ENCODE data around the gene ADAMTS19. TPM values are rescaled to one million over a fixed set of nuclear protein-coding genes. Genes with fewer than 3 reads are reported as not detected.
"Not testable (repeated sequence)": the region's sequence is repeated elsewhere in the genome, so short reads cannot be mapped to it uniquely, and the experiment has no call there.

Gene ADAMTS19, protein sequence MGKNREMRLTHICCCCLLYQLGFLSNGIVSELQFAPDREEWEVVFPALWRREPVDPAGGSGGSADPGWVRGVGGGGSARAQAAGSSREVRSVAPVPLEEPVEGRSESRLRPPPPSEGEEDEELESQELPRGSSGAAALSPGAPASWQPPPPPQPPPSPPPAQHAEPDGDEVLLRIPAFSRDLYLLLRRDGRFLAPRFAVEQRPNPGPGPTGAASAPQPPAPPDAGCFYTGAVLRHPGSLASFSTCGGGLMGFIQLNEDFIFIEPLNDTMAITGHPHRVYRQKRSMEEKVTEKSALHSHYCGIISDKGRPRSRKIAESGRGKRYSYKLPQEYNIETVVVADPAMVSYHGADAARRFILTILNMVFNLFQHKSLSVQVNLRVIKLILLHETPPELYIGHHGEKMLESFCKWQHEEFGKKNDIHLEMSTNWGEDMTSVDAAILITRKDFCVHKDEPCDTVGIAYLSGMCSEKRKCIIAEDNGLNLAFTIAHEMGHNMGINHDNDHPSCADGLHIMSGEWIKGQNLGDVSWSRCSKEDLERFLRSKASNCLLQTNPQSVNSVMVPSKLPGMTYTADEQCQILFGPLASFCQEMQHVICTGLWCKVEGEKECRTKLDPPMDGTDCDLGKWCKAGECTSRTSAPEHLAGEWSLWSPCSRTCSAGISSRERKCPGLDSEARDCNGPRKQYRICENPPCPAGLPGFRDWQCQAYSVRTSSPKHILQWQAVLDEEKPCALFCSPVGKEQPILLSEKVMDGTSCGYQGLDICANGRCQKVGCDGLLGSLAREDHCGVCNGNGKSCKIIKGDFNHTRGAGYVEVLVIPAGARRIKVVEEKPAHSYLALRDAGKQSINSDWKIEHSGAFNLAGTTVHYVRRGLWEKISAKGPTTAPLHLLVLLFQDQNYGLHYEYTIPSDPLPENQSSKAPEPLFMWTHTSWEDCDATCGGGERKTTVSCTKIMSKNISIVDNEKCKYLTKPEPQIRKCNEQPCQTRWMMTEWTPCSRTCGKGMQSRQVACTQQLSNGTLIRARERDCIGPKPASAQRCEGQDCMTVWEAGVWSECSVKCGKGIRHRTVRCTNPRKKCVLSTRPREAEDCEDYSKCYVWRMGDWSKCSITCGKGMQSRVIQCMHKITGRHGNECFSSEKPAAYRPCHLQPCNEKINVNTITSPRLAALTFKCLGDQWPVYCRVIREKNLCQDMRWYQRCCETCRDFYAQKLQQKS
- total RNA-seq = not detected

DNA sequence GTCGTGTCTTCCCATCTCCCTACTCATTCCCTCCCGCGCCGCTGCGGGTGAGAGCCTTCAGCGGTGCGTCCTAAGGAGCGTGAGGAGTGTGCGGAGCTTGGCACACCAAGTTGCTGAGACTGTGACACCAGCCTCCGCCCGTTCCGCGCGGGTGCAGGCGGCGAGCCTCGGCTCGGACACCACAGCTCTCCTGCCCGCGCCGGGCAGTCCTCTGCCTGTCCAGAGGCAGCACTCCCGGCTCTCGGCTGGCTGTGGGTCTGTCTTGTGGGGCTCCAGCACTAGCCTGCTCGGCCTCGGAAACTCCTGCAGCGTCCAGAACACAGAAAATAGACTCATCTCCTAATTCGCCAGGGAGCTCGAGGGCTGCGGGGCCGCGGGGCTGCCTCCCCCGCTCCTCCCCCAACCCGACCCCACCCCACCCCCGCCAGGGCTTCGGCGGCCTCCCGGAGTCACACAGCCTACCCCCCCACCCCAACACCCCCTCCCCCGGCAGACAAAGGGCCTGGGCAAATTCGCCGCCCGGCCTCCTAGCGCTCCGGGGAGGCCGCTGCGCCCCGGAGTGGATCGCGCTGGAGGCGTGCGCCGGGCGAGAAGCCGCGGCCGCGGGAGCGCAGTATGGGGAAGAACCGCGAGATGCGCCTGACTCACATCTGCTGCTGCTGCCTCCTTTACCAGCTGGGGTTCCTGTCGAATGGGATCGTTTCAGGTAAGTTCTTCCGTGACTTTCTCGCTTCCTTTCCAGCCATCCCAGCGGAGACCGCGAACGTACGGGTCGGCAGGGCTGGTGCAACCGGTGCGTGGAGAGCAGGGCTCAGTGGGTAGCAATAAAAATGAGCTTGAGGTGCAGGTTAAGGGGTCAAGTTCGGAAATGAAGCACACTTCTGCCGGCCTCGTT lies at the start of gene ADAMTS19:
Gene ADAMTS19 (plus strand): TSS at position 522 of the 895 bp plus-strand sequence. CDS start 94 bp downstream, at position 616.
- Mint-ChIP-seq H3K27ac (no peak within 1 kb of the TSS), H3K4me3 (peak within 1 kb of the TSS; percentile 64), H3K36me3 (no peaks in the 10 kb centered on the region), H3K9me3 (no peaks in the 10 kb centered on the region), H3K4me1 (peaks cover 11% of the 10 kb centered on the region), H3K27me3 (peaks cover 40% of the 10 kb centered on the region)
- ATAC-seq (ENCODE audit: low read depth) = peak; percentile 51
- DNase-seq = peak; percentile 32
- POLR2A ChIA-PET = no interaction called here

DNA sequence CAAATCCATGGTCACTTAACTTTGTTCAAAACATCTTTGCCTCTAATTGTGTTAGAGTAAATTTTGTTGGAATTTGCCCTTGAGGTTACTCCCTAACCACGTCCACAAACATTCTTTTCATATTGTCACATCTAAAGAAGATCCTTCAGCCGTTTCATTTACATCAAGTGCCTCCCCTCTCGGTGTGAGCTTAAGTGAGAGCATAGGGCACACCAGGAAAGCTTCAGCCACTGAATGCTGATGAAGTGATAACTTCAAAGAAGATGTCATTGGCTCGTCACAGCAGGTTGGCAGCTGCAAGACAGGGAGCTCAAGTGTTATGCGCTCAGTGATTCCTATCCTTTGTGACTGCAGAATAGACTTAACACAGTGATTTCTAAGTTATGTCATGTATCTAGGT lies 49.6 kb upstream of the ADAMTS19 start:
- no peak overlapping the region for H3K27ac Mint-ChIP-seq
- no peaks in the 10 kb centered on the region for H3K9me3 Mint-ChIP-seq
- no peaks in the 10 kb centered on the region for H3K36me3 Mint-ChIP-seq
- DNase-seq (no peak), ATAC-seq (ENCODE audit: low read depth) (no peak)
- H3K27me3 Mint-ChIP-seq = no peaks in the 10 kb centered on the region
- no peaks in the 10 kb centered on the region for H3K4me1 Mint-ChIP-seq
- no peak overlapping the region for H3K4me3 Mint-ChIP-seq
- POLR2A ChIA-PET = no interaction called here

DNA sequence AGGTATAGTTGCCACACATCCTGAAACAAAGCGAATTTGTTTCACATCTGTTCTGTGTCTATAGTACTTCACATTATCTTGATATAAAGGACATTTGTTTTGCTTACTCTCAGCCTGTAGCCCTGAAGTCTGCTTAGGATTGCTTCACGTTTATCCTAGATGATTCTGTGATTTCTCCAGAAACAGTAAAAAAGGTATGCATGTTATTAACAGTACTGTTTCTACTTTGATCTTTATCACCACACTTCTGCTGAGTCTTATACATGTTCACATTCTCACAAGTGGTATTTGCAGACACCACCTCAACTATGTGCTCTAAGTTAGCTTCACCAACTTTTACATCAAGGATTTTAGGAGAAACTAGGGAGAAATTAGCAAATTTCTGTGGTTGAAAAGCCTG lies 47.4 kb upstream of the ADAMTS19 start:
- H3K36me3 Mint-ChIP-seq = no peaks in the 10 kb centered on the region
- H3K27ac Mint-ChIP-seq = no peak overlapping the region
- DNase-seq = no peak
- H3K9me3 Mint-ChIP-seq = no peaks in the 10 kb centered on the region
- POLR2A ChIA-PET = no interaction called here
- no peaks in the 10 kb centered on the region for H3K27me3 Mint-ChIP-seq
- no peak overlapping the region for H3K4me3 Mint-ChIP-seq
- ATAC-seq (ENCODE audit: low read depth) = no peak
- H3K4me1 Mint-ChIP-seq = no peaks in the 10 kb centered on the region

DNA sequence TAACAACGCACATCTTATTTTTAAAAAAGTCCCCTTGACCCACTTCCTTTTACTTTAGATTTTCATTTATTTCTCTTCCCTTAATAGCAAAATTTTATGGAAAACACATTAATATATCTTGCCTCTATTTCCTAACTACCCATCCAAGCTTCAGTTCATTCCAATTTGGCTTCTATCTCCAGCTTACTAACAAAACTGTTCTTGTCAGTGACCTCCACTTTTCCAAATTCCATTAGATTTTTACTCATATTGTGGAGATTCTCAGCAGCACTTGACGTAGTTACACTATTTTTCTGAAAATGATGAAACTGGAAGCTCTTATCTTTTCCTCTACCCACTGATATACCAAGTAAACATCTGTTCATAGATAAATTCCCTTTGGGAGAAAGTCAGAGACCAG lies 46.5 kb upstream of the ADAMTS19 start:
- no peaks in the 10 kb centered on the region for H3K27me3 Mint-ChIP-seq
- DNase-seq (no peak), ATAC-seq (ENCODE audit: low read depth) (no peak)
- no peaks in the 10 kb centered on the region for H3K4me1 Mint-ChIP-seq
- H3K27ac Mint-ChIP-seq = no peak overlapping the region
- H3K4me3 Mint-ChIP-seq = no peak overlapping the region
- H3K36me3 Mint-ChIP-seq = no peaks in the 10 kb centered on the region
- H3K9me3 Mint-ChIP-seq = no peaks in the 10 kb centered on the region
- POLR2A ChIA-PET = no interaction called here

DNA sequence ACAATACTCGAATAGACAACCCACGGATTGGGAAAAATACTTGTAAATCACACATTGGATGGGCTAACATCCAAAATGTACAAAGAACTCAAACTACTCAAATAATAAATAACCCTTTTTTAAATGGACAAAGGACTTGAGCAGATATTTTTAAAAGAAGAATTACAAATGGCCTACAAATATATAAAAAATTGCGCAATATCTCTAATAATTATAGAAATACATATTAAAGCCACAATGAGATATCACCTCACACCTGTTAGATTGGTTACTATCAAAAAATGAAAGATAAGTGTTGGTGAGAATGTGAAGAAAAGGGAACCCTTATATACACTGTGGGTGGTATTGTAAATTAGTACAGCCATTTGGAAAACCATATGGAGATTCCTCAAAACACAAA lies 40.8 kb upstream of the ADAMTS19 start:
- Mint-ChIP-seq H3K4me3 (no peak overlapping the region), H3K4me1 (no peaks in the 10 kb centered on the region), H3K27ac (no peak overlapping the region), H3K27me3 (no peaks in the 10 kb centered on the region), H3K36me3 (no peaks in the 10 kb centered on the region), H3K9me3 (no peaks in the 10 kb centered on the region)
- POLR2A ChIA-PET = no interaction called here
- DNase-seq = no peak
- no peak for ATAC-seq (ENCODE audit: low read depth)

DNA sequence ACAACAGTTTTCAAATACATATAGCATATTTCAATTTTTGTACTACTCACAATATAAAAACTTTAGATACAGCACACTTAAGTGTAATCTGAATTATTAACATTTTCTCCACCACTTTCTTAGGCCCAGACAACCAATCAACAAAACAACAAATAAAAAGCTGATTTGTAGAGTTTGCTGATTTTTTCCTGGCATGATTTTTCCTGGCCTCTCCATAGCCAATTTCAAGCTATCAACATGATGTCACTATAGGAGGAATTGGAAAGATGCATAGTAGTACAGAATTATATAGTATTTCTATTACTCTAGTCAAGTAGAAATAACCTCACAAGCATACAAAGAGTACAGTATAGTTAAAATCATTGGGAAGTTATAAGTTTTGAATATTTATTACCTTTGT lies 35.1 kb upstream of the ADAMTS19 start:
- Mint-ChIP-seq H3K36me3 (no peaks in the 10 kb centered on the region), H3K4me1 (no peaks in the 10 kb centered on the region), H3K27me3 (no peaks in the 10 kb centered on the region), H3K9me3 (no peaks in the 10 kb centered on the region), H3K4me3 (no peak overlapping the region), H3K27ac (no peak overlapping the region)
- POLR2A ChIA-PET = no interaction called here
- DNase-seq (no peak), ATAC-seq (ENCODE audit: low read depth) (no peak)

DNA sequence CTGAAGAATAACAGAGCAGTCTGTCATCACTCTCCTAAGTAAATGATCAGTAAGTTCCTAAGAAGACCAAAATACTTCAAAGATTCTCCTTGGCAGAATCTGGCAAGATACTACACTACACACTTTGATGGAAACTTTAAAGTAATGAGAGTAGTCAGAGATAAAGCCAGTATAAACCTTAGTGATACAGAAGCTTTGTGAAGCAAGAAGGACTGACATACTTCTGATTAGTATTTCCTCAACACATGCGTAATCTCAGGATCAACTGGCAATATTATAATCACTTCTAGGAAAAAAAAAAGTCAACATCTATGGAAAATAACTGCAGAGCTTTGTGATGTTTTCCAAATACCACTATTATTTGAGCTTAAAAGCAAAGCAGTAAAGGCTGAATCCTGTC lies 34.0 kb upstream of the ADAMTS19 start:
- Mint-ChIP-seq H3K36me3 (no peaks in the 10 kb centered on the region), H3K9me3 (no peaks in the 10 kb centered on the region), H3K4me1 (no peaks in the 10 kb centered on the region), H3K27ac (no peak overlapping the region), H3K27me3 (no peaks in the 10 kb centered on the region), H3K4me3 (no peak overlapping the region)
- DNase-seq (no peak), ATAC-seq (ENCODE audit: low read depth) (no peak)
- POLR2A ChIA-PET = no interaction called here

DNA sequence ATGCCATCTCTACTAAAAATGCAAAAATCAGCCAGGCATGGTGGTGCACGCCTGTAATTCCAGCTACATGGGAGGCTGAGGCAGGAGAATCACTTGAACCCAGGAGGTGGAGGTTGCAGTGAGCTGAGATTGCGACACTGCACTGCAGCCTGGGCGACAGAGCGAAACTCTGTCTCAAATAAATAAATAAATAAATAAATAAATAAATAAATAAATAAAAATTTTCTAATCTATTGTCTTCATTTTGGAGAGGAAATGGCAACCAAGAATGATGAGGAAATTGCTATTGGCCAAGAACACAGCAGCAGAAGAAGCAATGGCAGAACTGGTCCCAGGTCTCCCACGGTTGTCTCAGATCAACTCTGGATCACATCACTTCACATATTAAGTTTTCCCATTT lies 31.5 kb upstream of the ADAMTS19 start:
- ATAC-seq (ENCODE audit: low read depth); H3K27ac Mint-ChIP-seq; POLR2A ChIA-PET; DNase-seq; H3K4me3 Mint-ChIP-seq; H3K27me3 Mint-ChIP-seq; H3K36me3 Mint-ChIP-seq; H3K9me3 Mint-ChIP-seq; H3K4me1 Mint-ChIP-seq: not testable (repeated sequence)

DNA sequence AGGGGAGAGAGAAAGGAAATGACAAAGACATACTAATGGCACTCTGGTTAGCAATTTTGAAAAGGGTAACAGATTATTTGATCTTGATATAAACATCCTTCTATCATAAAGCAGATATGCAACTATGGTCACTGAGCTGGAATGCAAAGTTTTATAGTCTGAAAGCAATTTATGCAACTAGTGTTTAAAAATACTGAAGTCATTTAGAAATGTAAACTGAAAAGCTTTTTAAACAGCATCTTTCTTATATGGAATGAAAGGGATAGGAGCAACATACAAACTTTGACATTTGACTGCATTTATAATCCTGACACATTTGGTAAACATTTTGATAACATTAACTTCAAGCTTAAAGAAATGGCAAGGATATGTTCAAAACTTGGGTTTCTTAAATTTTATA lies 28.7 kb upstream of the ADAMTS19 start:
- ATAC-seq (ENCODE audit: low read depth) (no peak), DNase-seq (no peak)
- Mint-ChIP-seq H3K9me3 (no peaks in the 10 kb centered on the region), H3K27me3 (no peaks in the 10 kb centered on the region), H3K4me3 (no peak overlapping the region), H3K27ac (no peak overlapping the region), H3K4me1 (no peaks in the 10 kb centered on the region), H3K36me3 (no peaks in the 10 kb centered on the region)
- POLR2A ChIA-PET = no interaction called here

DNA sequence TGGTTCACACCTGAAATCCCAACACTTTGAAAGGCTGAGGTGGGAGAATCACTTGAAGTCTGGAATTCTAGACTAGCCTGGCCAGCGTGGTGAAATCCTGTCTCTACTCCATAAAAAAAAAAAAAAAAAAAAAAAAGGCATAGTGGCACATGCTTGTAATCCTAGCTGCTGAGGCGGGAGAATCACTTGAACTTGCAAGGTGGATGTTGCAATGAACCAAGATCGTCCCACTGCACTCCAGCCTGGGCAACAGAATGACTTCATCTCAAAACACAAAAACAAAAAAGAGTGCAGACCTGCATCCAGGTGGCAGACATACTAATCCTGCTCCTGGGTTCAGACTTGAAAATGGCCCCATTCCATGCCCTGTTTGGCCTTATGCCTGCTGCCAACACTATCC lies 21.8 kb upstream of the ADAMTS19 start:
- POLR2A ChIA-PET = no interaction called here
- H3K4me1 Mint-ChIP-seq = no peaks in the 10 kb centered on the region
- DNase-seq (no peak), ATAC-seq (ENCODE audit: low read depth) (no peak)
- H3K27ac Mint-ChIP-seq = no peak overlapping the region
- no peak overlapping the region for H3K4me3 Mint-ChIP-seq
- no peaks in the 10 kb centered on the region for H3K36me3 Mint-ChIP-seq
- H3K27me3 Mint-ChIP-seq = no peaks in the 10 kb centered on the region
- no peaks in the 10 kb centered on the region for H3K9me3 Mint-ChIP-seq

DNA sequence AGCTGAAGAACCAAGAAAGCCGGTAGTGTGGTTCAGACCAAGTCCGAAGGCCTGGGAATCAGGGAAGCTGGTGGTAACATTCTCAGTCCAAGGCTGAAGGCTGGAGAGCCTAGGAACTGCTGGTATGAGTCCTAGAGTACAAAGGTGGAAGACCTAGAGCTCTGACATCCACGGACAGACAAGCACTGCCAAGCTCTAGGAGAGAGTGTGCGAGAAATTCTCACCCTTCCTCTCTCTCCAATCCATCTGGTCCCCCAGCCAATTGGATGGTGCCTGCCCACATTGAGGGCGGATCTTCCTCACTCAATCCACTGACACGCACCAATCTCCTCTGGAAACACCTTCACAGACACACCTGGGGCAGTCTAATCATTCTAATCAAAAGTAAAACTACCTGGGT lies 19.7 kb upstream of the ADAMTS19 start:
- POLR2A ChIA-PET = no interaction called here
- DNase-seq (no peak), ATAC-seq (ENCODE audit: low read depth) (no peak)
- Mint-ChIP-seq H3K4me1 (no peaks in the 10 kb centered on the region), H3K27me3 (no peaks in the 10 kb centered on the region), H3K27ac (no peak overlapping the region), H3K9me3 (no peaks in the 10 kb centered on the region), H3K36me3 (no peaks in the 10 kb centered on the region), H3K4me3 (no peak overlapping the region)

DNA sequence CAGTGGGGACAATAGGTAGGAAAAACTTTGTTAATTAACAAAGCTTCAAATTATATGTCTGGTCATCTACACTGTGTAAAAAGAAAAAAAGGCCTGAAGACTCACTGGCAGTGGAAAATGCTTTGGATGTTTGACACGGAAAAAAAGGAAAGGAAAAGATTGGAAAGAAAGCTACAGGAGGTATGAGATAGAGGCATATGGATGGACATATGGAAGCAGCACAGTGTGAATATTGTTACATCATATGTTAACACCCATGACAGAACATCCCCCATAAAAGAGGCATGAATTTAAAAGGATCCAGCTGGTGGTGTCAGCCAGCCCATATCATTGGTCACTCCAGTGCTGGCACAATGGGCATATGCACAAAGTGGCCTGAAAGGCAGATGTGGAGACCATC lies 19.0 kb upstream of the ADAMTS19 start:
- ATAC-seq (ENCODE audit: low read depth) (no peak), DNase-seq (no peak)
- Mint-ChIP-seq H3K4me1 (no peaks in the 10 kb centered on the region), H3K4me3 (no peak overlapping the region), H3K27me3 (no peaks in the 10 kb centered on the region), H3K27ac (no peak overlapping the region), H3K9me3 (no peaks in the 10 kb centered on the region), H3K36me3 (no peaks in the 10 kb centered on the region)
- POLR2A ChIA-PET = no interaction called here

DNA sequence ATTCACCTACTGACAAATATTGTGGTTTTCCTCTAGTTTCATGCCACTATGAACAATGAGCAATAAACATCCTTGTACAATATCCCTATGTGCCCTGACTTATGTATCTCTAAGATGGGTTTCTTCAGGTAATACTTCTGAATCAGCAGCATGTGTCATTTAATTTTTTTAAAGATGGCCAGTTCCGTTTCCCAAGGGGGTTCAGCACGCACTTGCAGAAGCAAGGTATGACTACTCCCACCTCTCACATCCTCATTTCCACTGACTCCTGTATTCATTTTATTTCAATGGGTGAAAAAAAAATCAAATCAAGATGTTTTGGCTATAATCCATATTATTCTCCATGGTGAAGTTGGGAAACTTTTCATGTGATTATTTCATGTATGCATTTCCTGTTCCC lies 14.7 kb upstream of the ADAMTS19 start:
- Mint-ChIP-seq H3K4me1 (no peaks in the 10 kb centered on the region), H3K4me3 (no peak overlapping the region), H3K9me3 (peaks cover 1% of the 10 kb centered on the region), H3K27ac (no peak overlapping the region), H3K27me3 (no peaks in the 10 kb centered on the region), H3K36me3 (no peaks in the 10 kb centered on the region)
- POLR2A ChIA-PET = no interaction called here
- no peak for DNase-seq
- ATAC-seq (ENCODE audit: low read depth) = no peak

Measured in activated naive CD8-positive, alpha-beta T cell treated with anti-CD3 and anti-CD28 coated beads, Interleukin-2, amount 10 ng/mL, durations not matched to agents 7 days and 5 days (primary cell).